ENCODE measurements around the gene MLPH. TPM values are rescaled to one million over a fixed set of nuclear protein-coding genes. Genes with fewer than 3 reads are reported as not detected.

MLPH gene
- polyA plus RNA-seq, 1 experiment, result 15.6 TPM

DNA sequence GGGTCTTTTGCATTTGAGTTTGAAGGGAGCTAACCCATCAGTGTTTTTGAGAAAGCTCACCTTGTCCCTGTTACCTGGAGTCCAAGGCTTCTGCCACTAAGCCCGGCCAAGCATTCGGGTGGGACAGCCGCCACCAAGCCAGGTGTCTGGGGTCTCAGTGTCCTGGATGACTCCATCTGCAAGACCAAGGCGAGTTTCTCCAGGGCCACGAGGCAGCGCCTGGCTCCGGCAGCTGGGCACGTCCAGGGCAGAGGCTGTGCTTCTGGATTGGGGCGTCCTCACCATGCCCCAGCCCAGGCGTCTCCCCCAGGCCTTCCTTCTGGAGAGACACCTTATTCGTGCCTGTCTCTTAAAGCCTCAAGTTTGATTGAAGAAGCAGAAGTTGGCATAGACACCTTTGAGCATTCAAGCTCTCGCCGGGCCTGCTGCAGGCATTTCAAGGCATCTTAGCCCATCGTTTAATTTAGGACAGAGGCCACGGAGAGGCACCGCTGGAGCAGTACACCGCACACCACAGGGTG is 24.9 kb downstream of the MLPH start:
- ChIA-PET CTCF (interaction anchor here (0.6 to 11.2 kb wide), 51 partner anchors 8 to 601 kb away, joined by 3 to 209 read pairs (median 5); partner anchors contain the start of genes COL6A3, PRLH and RAB17), POLR2A (interaction anchor here (0.6 to 3.0 kb wide), 5 partner anchors 11 to 419 kb away, joined by 3 to 11 read pairs (median 4); no protein-coding TSS in a partner anchor)
- Histone ChIP-seq H3K27me3 (ENCODE audit: control insufficient read depth, insufficient read depth, low read length) (no peaks in the 10 kb centered on the region), H3K4me3 (ENCODE audit: low read depth, low read length) (no peak overlapping the region), H3K27ac (ENCODE audit: low read depth, low read length) (peak overlapping the region; percentile 78), H3K9me3 (ENCODE audit: control insufficient read depth, insufficient read depth, low read length) (no peaks in the 10 kb centered on the region)
- no peak for DNase-seq (ENCODE audit: low read depth, low spot score)
- TF ChIP-seq, protein P1, sequence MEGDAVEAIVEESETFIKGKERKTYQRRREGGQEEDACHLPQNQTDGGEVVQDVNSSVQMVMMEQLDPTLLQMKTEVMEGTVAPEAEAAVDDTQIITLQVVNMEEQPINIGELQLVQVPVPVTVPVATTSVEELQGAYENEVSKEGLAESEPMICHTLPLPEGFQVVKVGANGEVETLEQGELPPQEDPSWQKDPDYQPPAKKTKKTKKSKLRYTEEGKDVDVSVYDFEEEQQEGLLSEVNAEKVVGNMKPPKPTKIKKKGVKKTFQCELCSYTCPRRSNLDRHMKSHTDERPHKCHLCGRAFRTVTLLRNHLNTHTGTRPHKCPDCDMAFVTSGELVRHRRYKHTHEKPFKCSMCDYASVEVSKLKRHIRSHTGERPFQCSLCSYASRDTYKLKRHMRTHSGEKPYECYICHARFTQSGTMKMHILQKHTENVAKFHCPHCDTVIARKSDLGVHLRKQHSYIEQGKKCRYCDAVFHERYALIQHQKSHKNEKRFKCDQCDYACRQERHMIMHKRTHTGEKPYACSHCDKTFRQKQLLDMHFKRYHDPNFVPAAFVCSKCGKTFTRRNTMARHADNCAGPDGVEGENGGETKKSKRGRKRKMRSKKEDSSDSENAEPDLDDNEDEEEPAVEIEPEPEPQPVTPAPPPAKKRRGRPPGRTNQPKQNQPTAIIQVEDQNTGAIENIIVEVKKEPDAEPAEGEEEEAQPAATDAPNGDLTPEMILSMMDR (IDR thresholded peaks at IDR 0.05; ENCODE audit: low read depth, low read length), result no peak

DNA sequence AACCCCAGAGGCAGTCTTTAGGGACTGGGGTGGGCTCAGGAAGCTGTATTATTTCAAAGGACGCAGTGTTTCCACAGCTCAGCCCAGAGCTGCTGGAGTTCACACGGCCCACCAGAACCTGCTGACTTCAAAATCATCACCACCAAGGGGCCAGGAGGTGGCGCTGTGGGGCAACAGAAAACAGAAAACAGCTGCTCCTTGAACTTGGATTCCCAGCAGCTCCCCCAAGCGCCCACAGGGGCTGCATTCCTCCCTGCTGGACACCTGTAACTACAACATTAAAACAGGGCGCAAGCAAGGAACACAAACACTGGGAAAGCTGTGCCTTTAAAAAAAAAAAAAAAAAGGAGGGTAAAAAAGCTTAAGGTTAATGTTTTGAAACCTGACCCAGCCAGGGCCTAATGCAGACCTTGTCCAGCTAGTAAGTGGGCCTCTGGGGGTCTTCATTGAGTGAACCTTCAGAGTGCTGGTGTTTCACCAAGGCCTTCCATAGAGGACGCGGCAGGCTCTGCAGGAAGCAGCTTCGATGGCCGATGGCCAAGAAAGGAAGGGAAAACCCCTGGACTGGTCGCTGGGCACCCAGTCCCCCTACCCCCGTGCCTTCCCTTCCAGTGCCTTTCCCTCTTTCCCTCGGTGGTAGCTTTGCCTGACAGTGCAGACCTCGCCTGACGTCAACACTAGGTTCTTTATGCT is 25.9 kb downstream of the MLPH start:
- DNase-seq (ENCODE audit: low read depth, low spot score), result peak; percentile 71
- Histone ChIP-seq H3K27ac (ENCODE audit: low read depth, low read length) (peak overlapping the region; percentile 31), H3K4me3 (ENCODE audit: low read depth, low read length) (no peak overlapping the region), H3K27me3 (ENCODE audit: control insufficient read depth, insufficient read depth, low read length) (no peaks in the 10 kb centered on the region), H3K9me3 (ENCODE audit: control insufficient read depth, insufficient read depth, low read length) (no peaks in the 10 kb centered on the region)
- TF ChIP-seq, protein P1 (IDR thresholded peaks at IDR 0.05; ENCODE audit: low read depth, low read length), result peak; percentile 92
- POLR2A ChIA-PET, result interaction anchor here (0.7 to 3.0 kb wide), 5 partner anchors 12 to 420 kb away, joined by 3 to 11 read pairs (median 4); no protein-coding TSS in a partner anchor
- CTCF ChIA-PET, result interaction anchor here (0.6 to 11.2 kb wide), 73 partner anchors 8 to 746 kb away, joined by 3 to 209 read pairs (median 5); partner anchors contain the start of genes COL6A3, PRLH and RAB17

DNA sequence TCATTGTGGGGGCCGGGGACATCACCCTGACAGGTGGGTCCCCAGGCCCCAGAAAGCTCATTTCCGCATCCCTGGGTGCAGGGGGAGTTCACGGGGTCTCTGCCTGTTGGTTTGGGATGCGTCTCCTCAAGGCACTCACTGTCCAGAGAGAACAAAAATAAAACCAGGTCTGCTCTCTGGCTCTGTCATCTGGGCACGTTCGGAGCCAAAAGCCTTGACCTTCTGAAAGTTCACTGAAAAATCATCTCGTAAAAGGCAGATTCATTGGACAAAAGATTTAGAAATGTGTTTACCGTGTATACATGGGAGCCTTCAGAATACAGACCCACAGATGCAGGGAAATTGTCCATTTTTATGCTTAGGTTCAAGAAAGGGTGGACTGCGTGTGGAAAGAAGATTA is 26.6 kb downstream of the MLPH start:
- no peaks in the 10 kb centered on the region for H3K27me3 ChIP-seq (ENCODE audit: control insufficient read depth, insufficient read depth, low read length)
- no peak overlapping the region for H3K4me3 ChIP-seq (ENCODE audit: low read depth, low read length)
- POLR2A ChIA-PET, result no interaction called here
- no peak overlapping the region for H3K27ac ChIP-seq (ENCODE audit: low read depth, low read length)
- TF ChIP-seq, protein P1 (IDR thresholded peaks at IDR 0.05; ENCODE audit: low read depth, low read length), result no peak
- no peaks in the 10 kb centered on the region for H3K9me3 ChIP-seq (ENCODE audit: control insufficient read depth, insufficient read depth, low read length)
- DNase-seq (ENCODE audit: low read depth, low spot score), result no peak
- CTCF ChIA-PET, result interaction anchor here (0.9 to 11.2 kb wide), 24 partner anchors 9 to 421 kb away, joined by 3 to 209 read pairs (median 13); partner anchors contain the start of gene COL6A3

DNA sequence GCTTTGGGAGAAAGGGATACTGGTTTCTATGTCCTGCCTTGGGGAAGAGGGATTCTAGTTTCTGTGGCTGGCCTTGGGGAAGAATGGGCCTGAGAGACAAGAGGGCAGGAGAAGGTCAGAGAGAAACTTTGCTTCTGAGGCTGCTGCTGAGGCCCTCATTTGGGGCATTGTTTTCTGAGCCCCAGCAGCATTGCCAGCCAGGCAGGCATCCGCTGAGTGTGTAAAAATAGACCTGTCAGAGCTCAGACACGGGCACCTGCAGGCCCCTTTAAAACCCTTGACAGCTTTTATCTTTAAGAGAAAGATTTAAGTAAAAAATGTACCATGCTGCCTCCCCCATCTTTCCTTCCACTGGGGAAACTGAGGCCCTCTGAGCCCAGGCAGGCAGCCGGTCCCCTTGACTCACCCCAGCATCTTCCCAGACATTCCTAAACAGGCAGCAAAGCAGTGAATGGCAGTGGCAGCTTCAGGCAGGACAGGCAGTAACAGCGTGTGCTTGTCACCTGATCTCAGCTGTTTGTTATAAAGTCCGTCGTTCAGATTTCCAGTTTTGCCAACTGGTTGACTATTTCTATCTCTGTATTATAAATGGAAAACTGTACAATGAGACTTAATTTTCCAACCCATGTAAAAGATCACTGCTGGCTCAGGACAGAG is 27.6 kb downstream of the MLPH start:
- POLR2A ChIA-PET, result no interaction called here
- Histone ChIP-seq H3K4me3 (ENCODE audit: low read depth, low read length) (no peak overlapping the region), H3K27me3 (ENCODE audit: control insufficient read depth, insufficient read depth, low read length) (no peaks in the 10 kb centered on the region), H3K27ac (ENCODE audit: low read depth, low read length) (no peak overlapping the region), H3K9me3 (ENCODE audit: control insufficient read depth, insufficient read depth, low read length) (no peaks in the 10 kb centered on the region)
- DNase-seq (ENCODE audit: low read depth, low spot score), result no peak
- CTCF ChIA-PET, result interaction anchor here (1.0 to 11.2 kb wide), 2 partner anchors 25 to 58 kb away, joined by 4 to 209 read pairs; no protein-coding TSS in a partner anchor
- TF ChIP-seq, protein P1 (IDR thresholded peaks at IDR 0.05; ENCODE audit: low read depth, low read length), result no peak

All from AG04450 (cell line).